Measurements from ENCODE around the gene PLEKHO2. TPM values are rescaled to one million over a fixed set of nuclear protein-coding genes. Genes with fewer than 3 reads are reported as not detected.

PLEKHO2 gene
- total and polyA plus RNA-seq, 2 of the 13 experiments (the other 11 are each of a cell fraction or from before 2014, with no cell fraction given) = 3.8 to 4.8 TPM

DNA sequence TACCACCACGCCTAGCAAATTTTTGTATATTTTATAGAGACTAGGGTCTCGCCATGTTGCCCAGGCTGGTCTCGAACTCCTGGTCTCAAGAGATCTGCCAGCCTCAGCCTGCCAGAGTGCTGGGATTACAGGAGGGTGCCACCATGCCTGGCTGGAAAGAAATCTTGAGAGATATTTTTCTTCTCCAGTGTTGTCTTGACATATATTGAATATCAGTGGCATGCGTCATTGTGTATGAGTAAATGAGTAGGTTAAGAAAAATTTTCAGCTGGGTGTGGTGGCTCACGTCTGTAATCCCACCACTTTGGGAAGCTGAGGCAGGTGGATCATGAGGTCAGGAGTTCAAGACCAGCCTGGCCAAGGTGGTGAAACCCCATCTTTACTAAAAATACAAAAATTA lies 12.7 kb upstream of the PLEKHO2 start (continued):
- TF ChIP-seq ZSCAN21 (CRISPR knock-in tag; IDR thresholded peaks at IDR 0.05; ENCODE audit: borderline replicate concordance) (no peak), ZNF256 (CRISPR knock-in tag; conservative IDR thresholded peaks at IDR 0.05) (no peak)
- TF ChIP-seq, protein P1, sequence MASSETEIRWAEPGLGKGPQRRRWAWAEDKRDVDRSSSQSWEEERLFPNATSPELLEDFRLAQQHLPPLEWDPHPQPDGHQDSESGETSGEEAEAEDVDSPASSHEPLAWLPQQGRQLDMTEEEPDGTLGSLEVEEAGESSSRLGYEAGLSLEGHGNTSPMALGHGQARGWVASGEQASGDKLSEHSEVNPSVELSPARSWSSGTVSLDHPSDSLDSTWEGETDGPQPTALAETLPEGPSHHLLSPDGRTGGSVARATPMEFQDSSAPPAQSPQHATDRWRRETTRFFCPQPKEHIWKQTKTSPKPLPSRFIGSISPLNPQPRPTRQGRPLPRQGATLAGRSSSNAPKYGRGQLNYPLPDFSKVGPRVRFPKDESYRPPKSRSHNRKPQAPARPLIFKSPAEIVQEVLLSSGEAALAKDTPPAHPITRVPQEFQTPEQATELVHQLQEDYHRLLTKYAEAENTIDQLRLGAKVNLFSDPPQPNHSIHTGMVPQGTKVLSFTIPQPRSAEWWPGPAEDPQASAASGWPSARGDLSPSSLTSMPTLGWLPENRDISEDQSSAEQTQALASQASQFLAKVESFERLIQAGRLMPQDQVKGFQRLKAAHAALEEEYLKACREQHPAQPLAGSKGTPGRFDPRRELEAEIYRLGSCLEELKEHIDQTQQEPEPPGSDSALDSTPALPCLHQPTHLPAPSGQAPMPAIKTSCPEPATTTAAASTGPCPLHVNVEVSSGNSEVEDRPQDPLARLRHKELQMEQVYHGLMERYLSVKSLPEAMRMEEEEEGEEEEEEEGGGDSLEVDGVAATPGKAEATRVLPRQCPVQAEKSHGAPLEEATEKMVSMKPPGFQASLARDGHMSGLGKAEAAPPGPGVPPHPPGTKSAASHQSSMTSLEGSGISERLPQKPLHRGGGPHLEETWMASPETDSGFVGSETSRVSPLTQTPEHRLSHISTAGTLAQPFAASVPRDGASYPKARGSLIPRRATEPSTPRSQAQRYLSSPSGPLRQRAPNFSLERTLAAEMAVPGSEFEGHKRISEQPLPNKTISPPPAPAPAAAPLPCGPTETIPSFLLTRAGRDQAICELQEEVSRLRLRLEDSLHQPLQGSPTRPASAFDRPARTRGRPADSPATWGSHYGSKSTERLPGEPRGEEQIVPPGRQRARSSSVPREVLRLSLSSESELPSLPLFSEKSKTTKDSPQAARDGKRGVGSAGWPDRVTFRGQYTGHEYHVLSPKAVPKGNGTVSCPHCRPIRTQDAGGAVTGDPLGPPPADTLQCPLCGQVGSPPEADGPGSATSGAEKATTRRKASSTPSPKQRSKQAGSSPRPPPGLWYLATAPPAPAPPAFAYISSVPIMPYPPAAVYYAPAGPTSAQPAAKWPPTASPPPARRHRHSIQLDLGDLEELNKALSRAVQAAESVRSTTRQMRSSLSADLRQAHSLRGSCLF (CRISPR knock-in tag; IDR thresholded peaks at IDR 0.05; ENCODE audit: borderline replicate concordance) = no peak

DNA sequence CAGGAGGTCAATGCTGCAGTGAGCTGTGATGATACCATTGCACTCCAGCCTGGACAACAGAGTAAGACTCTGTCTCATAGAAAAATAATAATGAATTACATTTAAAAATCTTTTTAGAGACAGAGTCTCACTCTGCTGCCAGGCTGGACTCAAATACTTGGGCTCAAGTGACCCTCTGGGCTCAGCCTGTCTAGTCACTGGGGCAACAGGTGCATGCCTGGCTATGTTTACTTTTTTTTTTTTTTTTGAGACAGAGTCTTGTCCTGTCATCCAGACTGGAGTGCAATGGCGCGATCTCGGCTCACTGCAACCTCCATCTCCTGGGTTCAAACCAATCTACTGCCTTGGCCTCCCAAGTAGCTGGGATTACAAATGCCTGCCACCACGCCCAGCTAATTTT lies 8.0 kb upstream of the PLEKHO2 start:
- H3K27me3 ChIP-seq (ENCODE audit: control insufficient read depth in 1 of 2, insufficient read depth in 2 of 2, low read length in 2 of 2) = no peaks in the 10 kb centered on the region
- no TSS peak for BruUV-seq (replicated peaks)
- no peaks in the 10 kb centered on the region for H4K20me1 ChIP-seq (ENCODE audit: insufficient read depth, low read length)
- no peaks in the 10 kb centered on the region for H3K9me3 ChIP-seq (ENCODE audit: low read length)
- intact Hi-C loops (cut with micrococcal nuclease; ENCODE audit: unreplicated experiment) (no loop called here), in situ Hi-C loops (cut with HindIII; ENCODE audit: extremely low pct_ligation_motif_present, low pct_unique_long_range_greater_than_20kb) (no loop called here)
- CTCF ChIA-PET (ENCODE audit: low intra/inter-chr PET ratio, low total read pairs) = no interaction called here
- DNase-seq (ENCODE audit: low spot score) = no peak
- no peak overlapping the region for H3K9ac ChIP-seq (ENCODE audit: insufficient read depth, low read depth, low read length)
- 95% methylated on average over 4 of the region's 4 CpGs for WGBS (ENCODE audit: low lambda C conversion rate)
- no peaks in the 10 kb centered on the region for H3K36me3 ChIP-seq (replicated peaks in 1 of 2; ENCODE audit: control insufficient read depth in 1 of 2, insufficient read depth in 2 of 2, low read length in 2 of 2)
- no peak for FAIRE-seq
- POLR2A ChIA-PET = interaction anchor here (1.0 kb wide), 1 partner anchor 8 kb away, joined by 6 read pairs; the partner anchor contains the start of gene PIF1
- no peak overlapping the region for H3K4me2 ChIP-seq (ENCODE audit: low read depth, low read length)
- H3K27ac ChIP-seq (ENCODE audit: extremely low read length, insufficient read depth, low read length) = no peak overlapping the region
- no peak overlapping the region for H3K4me3 ChIP-seq (replicated peaks in 1 of 3; ENCODE audit: insufficient read depth in 1 of 3, low read depth in 2 of 3, low read length in 3 of 3)
- peaks cover 22% of the 10 kb centered on the region; the same call in 1 of the 2 replicates for H3K4me1 ChIP-seq (ENCODE audit: insufficient read depth, low read length)
- no peak overlapping the region for H2AFZ ChIP-seq (ENCODE audit: low read length)
- no peaks in the 10 kb centered on the region for H3K79me2 ChIP-seq (ENCODE audit: insufficient read depth, low read length)
- ATAC-seq = no peak
- no peak for TF ChIP-seq PLRG1 (conservative IDR thresholded peaks at IDR 0.05)
- no peak for TF ChIP-seq TCF7 (IDR thresholded peaks at IDR 0.05; ENCODE audit: low read depth)
- TF ChIP-seq CBX2 (IDR thresholded peaks at IDR 0.05; ENCODE audit: low read depth, low read length) = no peak
- no peak for TF ChIP-seq CBX2 (CRISPR knock-in tag; IDR thresholded peaks at IDR 0.05; ENCODE audit: low read depth)
- TF ChIP-seq ZBTB7B (CRISPR knock-in tag; IDR thresholded peaks at IDR 0.05) = no peak
- TF ChIP-seq, protein P2, sequence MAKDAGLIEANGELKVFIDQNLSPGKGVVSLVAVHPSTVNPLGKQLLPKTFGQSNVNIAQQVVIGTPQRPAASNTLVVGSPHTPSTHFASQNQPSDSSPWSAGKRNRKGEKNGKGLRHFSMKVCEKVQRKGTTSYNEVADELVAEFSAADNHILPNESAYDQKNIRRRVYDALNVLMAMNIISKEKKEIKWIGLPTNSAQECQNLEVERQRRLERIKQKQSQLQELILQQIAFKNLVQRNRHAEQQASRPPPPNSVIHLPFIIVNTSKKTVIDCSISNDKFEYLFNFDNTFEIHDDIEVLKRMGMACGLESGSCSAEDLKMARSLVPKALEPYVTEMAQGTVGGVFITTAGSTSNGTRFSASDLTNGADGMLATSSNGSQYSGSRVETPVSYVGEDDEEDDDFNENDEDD (CRISPR knock-in tag; IDR thresholded peaks at IDR 0.05; ENCODE audit: borderline replicate concordance) = no peak
- no peak for TF ChIP-seq ZNF282 (IDR thresholded peaks at IDR 0.05; ENCODE audit: partially characterized antibody)
- TF ChIP-seq ZNF556 (CRISPR knock-in tag; IDR thresholded peaks at IDR 0.05; ENCODE audit: borderline replicate concordance) = no peak
- no peak for TF ChIP-seq CREM (IDR thresholded peaks at IDR 0.05)
- no peak for TF ChIP-seq CREM (CRISPR knock-in tag; IDR thresholded peaks at IDR 0.05)
- no peak for TF ChIP-seq TBX3 (IDR thresholded peaks at IDR 0.05; ENCODE audit: borderline replicate concordance)
- TF ChIP-seq, protein P3, sequence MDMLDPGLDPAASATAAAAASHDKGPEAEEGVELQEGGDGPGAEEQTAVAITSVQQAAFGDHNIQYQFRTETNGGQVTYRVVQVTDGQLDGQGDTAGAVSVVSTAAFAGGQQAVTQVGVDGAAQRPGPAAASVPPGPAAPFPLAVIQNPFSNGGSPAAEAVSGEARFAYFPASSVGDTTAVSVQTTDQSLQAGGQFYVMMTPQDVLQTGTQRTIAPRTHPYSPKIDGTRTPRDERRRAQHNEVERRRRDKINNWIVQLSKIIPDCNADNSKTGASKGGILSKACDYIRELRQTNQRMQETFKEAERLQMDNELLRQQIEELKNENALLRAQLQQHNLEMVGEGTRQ (IDR thresholded peaks at IDR 0.05; ENCODE audit: low read depth, low read length) = no peak
- TF ChIP-seq, protein P3 (CRISPR knock-in tag; IDR thresholded peaks at IDR 0.05; ENCODE audit: borderline replicate concordance) = no peak
- no peak for TF ChIP-seq SMC3 (IDR thresholded peaks at IDR 0.05; ENCODE audit: low read length)
- no peak for TF ChIP-seq ZNF180 (CRISPR knock-in tag; IDR thresholded peaks at IDR 0.05; ENCODE audit: borderline replicate concordance, low read depth)
